NB4 (cell line): ENCODE measurements around the gene SLC25A31.

Experiments
- CTCF ChIP-seq: IDR thresholded peaks from one replicate; pipeline ENCODE4 v1.5.1; 2012; ENCODE audit warnings: low read depth, low read length
- MAX ChIP-seq: IDR thresholded peaks from 2 replicates; pipeline ENCODE4 v1.6.1; 2011; ENCODE audit warnings: low read depth, low read length
- MYC ChIP-seq: IDR thresholded peaks from 2 replicates; pipeline ENCODE4 v1.6.1; 2011; ENCODE audit warnings: low read depth, low read length
- POLR2A ChIP-seq: IDR thresholded peaks from 2 replicates; pipeline ENCODE4 v1.6.1; 2011; ENCODE audit warnings: mild to moderate bottlenecking; ENCODE audit not compliant: insufficient read length; ENCODE audit errors: extremely low read depth

- TF ChIP-seq MAX (no peak), POLR2A (no peak), CTCF (no peak), MYC (no peak)
Measured at GRCh38 chr4:127709456-127709855, 20.7 kb upstream of the SLC25A31 start.
